H1 (cell line): ENCODE results near the gene GDPD1. TPM values are rescaled to one million over a fixed set of nuclear protein-coding genes. Genes with fewer than 3 reads are reported as not detected.

Experiments
- CTCF ChIA-PET: fragments of 300-600 bp; sonication (Branson Sonifier 250); formaldehyde crosslinking; loops from one replicate; lab custom pipeline; 2021; ENCODE audit not compliant: partially characterized antibody; lab: Charles Lee
- POLR2A ChIA-PET: fragments of 300-600 bp; sonication (Branson Sonifier 250); formaldehyde crosslinking; loops from one replicate; lab custom pipeline; 2021; ENCODE audit warnings: inconsistent platforms; ENCODE audit not compliant: partially characterized antibody; lab: Charles Lee
- DNase-seq, 2 experiments: peaks; one replicate each; pipeline versions ENCODE4 v3.0.0 to v3.0.0-alpha.2; 2010 to 2022; ENCODE audit warnings: low spot score in 2 of 2, low read depth in 1 of 2, mixed read lengths in 1 of 2
- FAIRE-seq: peaks from 2 replicates; lab custom pipeline; 2011; peaks lifted over from hg19 to GRCh38; lab: Jason Lieb, UNC
- H2AFZ ChIP-seq: 2 replicates; pipeline ENCODE4 v1.8.1; 2012; ENCODE audit warnings: low read length, inconsistent platforms
- H2AK5ac ChIP-seq: 2 replicates; pipeline ENCODE4 v1.6.1; 2013; ENCODE audit warnings: low read depth, low read length
- H2BK120ac ChIP-seq: replicated peaks from 2 replicates; pipeline ENCODE3; 2013; ENCODE audit warnings: low read depth, low read length, inconsistent platforms
- H2BK12ac ChIP-seq: 2 replicates; pipeline ENCODE4 v1.6.1; 2013; ENCODE audit warnings: low read depth, low read length
- H2BK15ac ChIP-seq: 2 replicates; pipeline ENCODE4 v1.6.1; 2013; ENCODE audit warnings: low read length
- H2BK20ac ChIP-seq: 2 replicates; pipeline ENCODE4 v1.6.1; 2013; ENCODE audit warnings: low read length
- H2BK5ac ChIP-seq: 2 replicates; pipeline ENCODE4 v1.6.1; 2013; ENCODE audit warnings: low read depth, low read length
- H3K14ac ChIP-seq: 2 replicates; pipeline ENCODE4 v1.6.1; 2013; ENCODE audit warnings: inconsistent platforms; ENCODE audit not compliant: insufficient read length
- H3K18ac ChIP-seq: 2 replicates; pipeline ENCODE4 v1.6.1; 2013; ENCODE audit warnings: low read length; ENCODE audit errors: extremely low read depth
- H3K23ac ChIP-seq: 2 replicates; pipeline ENCODE4 v1.6.1; 2013; ENCODE audit warnings: inconsistent platforms; ENCODE audit not compliant: insufficient read length
- H3K23me2 ChIP-seq: 2 replicates; pipeline ENCODE4 v1.6.1; 2013; ENCODE audit warnings: low read depth, low read length
- H3K27ac ChIP-seq: 2 replicates; pipeline ENCODE4 v1.6.1; 2011; ENCODE audit warnings: low read depth, low read length, inconsistent platforms
- H3K27me3 ChIP-seq, 4 experiments: replicated peaks in 1 of 4; 1 replicate in 1 of 4; 2 replicates in 3 of 4; pipeline versions ENCODE4 v1.6.1 to v1.8.1; 2011 to 2013; ENCODE audit warnings: low read length in 3 of 4, mild to moderate bottlenecking in 3 of 4, inconsistent platforms in 2 of 4, mixed read lengths in 2 of 4, moderate library complexity in 1 of 4; ENCODE audit not compliant: control insufficient read depth in 3 of 4, insufficient read depth in 3 of 4; ENCODE audit errors: extremely low read depth in 1 of 4
- H3K36me3 ChIP-seq, 4 experiments: 2 replicates each; pipeline versions ENCODE4 v1.6.1 to v1.8.1; 2011 to 2013; ENCODE audit warnings: mild to moderate bottlenecking in 4 of 4, low read length in 3 of 4, moderate library complexity in 2 of 4, control low read depth in 1 of 4, inconsistent platforms in 1 of 4; ENCODE audit not compliant: insufficient read depth in 4 of 4, control insufficient read depth in 2 of 4
- H3K4ac ChIP-seq: replicated peaks from 2 replicates; pipeline ENCODE3; 2013; ENCODE audit warnings: low read length, low read depth, mixed read lengths, inconsistent platforms; ENCODE audit not compliant: insufficient read length
- H3K4me1 ChIP-seq, 4 experiments: replicated peaks in 1 of 4; 1 replicate in 1 of 4; 2 replicates in 3 of 4; pipeline versions ENCODE4 v1.6.1 to v1.8.1; 2011 to 2013; ENCODE audit warnings: low read length in 3 of 4, inconsistent platforms in 2 of 4, mixed read lengths in 1 of 4; ENCODE audit not compliant: insufficient read depth in 4 of 4, control insufficient read depth in 3 of 4
- H3K4me2 ChIP-seq, 2 experiments: 2 replicates each; pipeline versions ENCODE4 v1.6.1 to v1.8.1; 2011 to 2013; ENCODE audit warnings: low read depth in 2 of 2, low read length in 2 of 2, control low read depth in 1 of 2, inconsistent platforms in 1 of 2, mild to moderate bottlenecking in 1 of 2; ENCODE audit not compliant: insufficient read depth in 1 of 2
- H3K4me3 ChIP-seq, 4 experiments: fragments of 200-600, 300-600 bp in 1 of 4; sonication (generic), shearing (Covaris generic), sonication (Bioruptor Twin) in 1 of 4; 2 replicates each; pipeline versions ENCODE4 v1.5.1 to v1.8.1; 2011 to 2016; ENCODE audit warnings: low read length in 4 of 4, low read depth in 3 of 4, control low read depth in 2 of 4, inconsistent platforms in 2 of 4, mild to moderate bottlenecking in 2 of 4, mixed read lengths in 1 of 4, moderate library complexity in 1 of 4; ENCODE audit not compliant: insufficient read depth in 2 of 4; ENCODE audit errors: extremely low read depth in 1 of 4
- H3K56ac ChIP-seq: replicated peaks from 2 replicates; pipeline ENCODE3; 2013; ENCODE audit warnings: low read depth, mild to moderate bottlenecking, mixed read lengths, low read length, inconsistent platforms; ENCODE audit not compliant: insufficient read length
- H3K79me1 ChIP-seq: 2 replicates; pipeline ENCODE4 v1.6.1; 2013; ENCODE audit warnings: low read depth, low read length, control low read depth
- H3K79me2 ChIP-seq, 2 experiments: 2 replicates each; pipeline versions ENCODE4 v1.6.1 to v1.8.1; 2012 to 2013; ENCODE audit warnings: low read length in 2 of 2, mild to moderate bottlenecking in 2 of 2, inconsistent platforms in 1 of 2; ENCODE audit not compliant: insufficient read depth in 2 of 2, control insufficient read depth in 1 of 2
- H3K9ac ChIP-seq, 4 experiments: replicated peaks in 1 of 4; 1 replicate in 1 of 4; 2 replicates in 3 of 4; pipeline versions ENCODE4 v1.6.1 to v1.8.1; 2011 to 2013; ENCODE audit warnings: low read depth in 3 of 4, low read length in 3 of 4, control low read depth in 2 of 4, mild to moderate bottlenecking in 2 of 4, moderate library complexity in 2 of 4, inconsistent platforms in 1 of 4; ENCODE audit errors: extremely low read depth in 1 of 4
- H3K9me3 ChIP-seq, 2 experiments: 2 replicates each; pipeline versions ENCODE4 v1.6.1 to v1.8.1; 2012 to 2013; ENCODE audit warnings: mild to moderate bottlenecking in 2 of 2, moderate library complexity in 2 of 2, control low read depth in 1 of 2, inconsistent platforms in 1 of 2, low read depth in 1 of 2, low read length in 1 of 2, mixed read lengths in 1 of 2; ENCODE audit not compliant: insufficient read depth in 2 of 2
- H4K20me1 ChIP-seq, 2 experiments: replicated peaks in 1 of 2; 2 replicates each; pipeline versions ENCODE3 to v1.8.1; 2011 to 2013; ENCODE audit warnings: inconsistent platforms in 2 of 2, low read length in 2 of 2, mild to moderate bottlenecking in 1 of 2; ENCODE audit not compliant: insufficient read depth in 2 of 2, control insufficient read depth in 1 of 2
- H4K5ac ChIP-seq: 2 replicates; pipeline ENCODE4 v1.6.1; 2013; ENCODE audit warnings: low read length, low read depth, mixed read lengths, inconsistent platforms; ENCODE audit not compliant: insufficient read length
- H4K8ac ChIP-seq: 2 replicates; pipeline ENCODE4 v1.8.0; 2013; ENCODE audit warnings: mild to moderate bottlenecking, moderate library complexity, low read length, inconsistent platforms; ENCODE audit not compliant: insufficient read depth; ENCODE audit errors: extremely low read depth
- H4K91ac ChIP-seq: replicated peaks from 2 replicates; pipeline ENCODE3; 2013; ENCODE audit warnings: low read length, mixed read lengths, inconsistent platforms; ENCODE audit not compliant: insufficient read length
- BRCA1 ChIP-seq: IDR thresholded peaks from 2 replicates; pipeline ENCODE4 v1.6.1; 2012; ENCODE audit warnings: low read depth, low read length, improper control_type of control experiment
- CBX5 ChIP-seq: fragments of 300-800, 300-1000 bp; sonication (generic); IDR thresholded peaks from 2 replicates; pipeline ENCODE4 v1.7.1; 2016; ENCODE audit warnings: antibody characterized with exemption, low read length, low read depth
- CHD2 ChIP-seq: IDR thresholded peaks from 2 replicates; pipeline ENCODE4 v1.6.1; 2012; ENCODE audit warnings: low read length, improper control_type of control experiment
- GABPA ChIP-seq: IDR thresholded peaks from 2 replicates; pipeline ENCODE4 v1.6.1; 2011; ENCODE audit warnings: mild to moderate bottlenecking, low read length, moderate library complexity, borderline replicate concordance; ENCODE audit not compliant: insufficient read depth
- KDM5A ChIP-seq: fragments of 200-600 bp; IDR thresholded peaks from 2 replicates; pipeline ENCODE4 v1.7.1; 2012; ENCODE audit warnings: mild to moderate bottlenecking, low read length, inconsistent platforms, mixed read lengths
- MAFK ChIP-seq: IDR thresholded peaks from 2 replicates; pipeline ENCODE4 v1.6.1; 2012; ENCODE audit warnings: low read depth, mild to moderate bottlenecking, improper control_type of control experiment, low read length
- POLR2A ChIP-seq, 2 experiments: IDR thresholded peaks; 1 replicate in 1 of 2; 2 replicates in 1 of 2; pipeline ENCODE4 v1.6.1; 2011; ENCODE audit warnings: low read depth in 2 of 2, low read length in 2 of 2, mild to moderate bottlenecking in 2 of 2; ENCODE audit errors: control extremely low read depth in 1 of 2
- POLR2AphosphoS5 ChIP-seq: IDR thresholded peaks from 2 replicates; pipeline ENCODE4 v1.6.1; 2011; ENCODE audit warnings: low read depth, low read length
- POU5F1 ChIP-seq: IDR thresholded peaks from 2 replicates; pipeline ENCODE4 v1.6.1; 2011; ENCODE audit warnings: low read depth, mild to moderate bottlenecking, low read length, moderate library complexity
- RFX5 ChIP-seq: IDR thresholded peaks from 2 replicates; pipeline ENCODE4 v1.6.1; 2011; ENCODE audit warnings: low read depth, low read length, improper control_type of control experiment, borderline replicate concordance
- SP4 ChIP-seq: IDR thresholded peaks from 2 replicates; pipeline ENCODE4 v1.6.1; 2012; ENCODE audit warnings: low read length, inconsistent platforms
- SRF ChIP-seq: IDR thresholded peaks from 2 replicates; pipeline ENCODE4 v1.6.1; 2011; ENCODE audit warnings: mild to moderate bottlenecking, low read depth, low read length, moderate library complexity
- TAF7 ChIP-seq: optimal IDR thresholded peaks from 2 replicates; pipeline ENCODE3; 2011; ENCODE audit warnings: low read depth, mild to moderate bottlenecking, inconsistent platforms, low read length, moderate library complexity, borderline replicate concordance
- TBP ChIP-seq: IDR thresholded peaks from 2 replicates; pipeline ENCODE4 v1.6.1; 2011; ENCODE audit warnings: low read depth, low read length, improper control_type of control experiment
- TEAD4 ChIP-seq: IDR thresholded peaks from 2 replicates; pipeline ENCODE4 v1.6.1; 2012; ENCODE audit warnings: low read depth, low read length, inconsistent platforms, mixed read lengths
- WGBS, 2 experiments: shearing (Covaris generic) in 1 of 2; methylation state at CpG; one replicate each; pipeline versions ENCODE4 v1.1.6 to v1.1.7; 2013 to 2015; ENCODE audit warnings: low lambda C conversion rate in 2 of 2, mixed read lengths in 2 of 2, inconsistent platforms in 1 of 2, low coverage in 1 of 2, missing lambda C conversion rate in 1 of 2; ENCODE audit not compliant: insufficient replicate concordance in 2 of 2, insufficient coverage in 1 of 2, insufficient read length in 1 of 2; ENCODE audit errors: extremely low coverage in 1 of 2, missing lambda C conversion rate in 1 of 2; 5-methylcytosine and 5-hydroxymethylcytosine counted together
- polyA plus RNA-seq, 7 experiments: library from polyadenylated mRNA; depleted of rRNA in 3 of 7; stranded (reverse) in 5 of 7; unstranded in 2 of 7; fragments of >200 nt in 5 of 7; fragments of 200-250 nt in 2 of 7; gene quantifications; 1 replicate in 5 of 7; 2 replicates in 1 of 7; 4 replicates in 1 of 7; pipeline versions ENCODE4 v1.2.1 to v1.2.3, GENCODE V29; 2011 to 2013; ENCODE audit warnings: missing spikeins in 2 of 7, mixed read lengths in 2 of 7
- total RNA-seq: library from RNA; stranded (reverse); fragmentation: NEBNext Ultra II Directional; extraction: Animal tissue kit (Norgen Biotek cat#: 25700); gene quantifications from 2 replicates; pipeline ENCODE4 v1.2.1, GENCODE V29; 2021

GDPD1 gene
- total and polyA plus RNA-seq, 2 of the 8 experiments (the other 6 are each of a cell fraction or from before 2014, with no cell fraction given) = 3.2 to 7.7 TPM

GRCh38 chr17:59266745-59267144 is 46.4 kb downstream of the GDPD1 start:
- Histone ChIP-seq H3K23me2 (no peaks in the 10 kb centered on the region), H2BK120ac (no peak overlapping the region), H3K79me2 (no peaks in the 10 kb centered on the region), H4K8ac (no peak overlapping the region), H2AK5ac (no peak overlapping the region), H3K14ac (no peak overlapping the region), H2BK20ac (no peak overlapping the region), H3K9me3 (no peaks in the 10 kb centered on the region), H3K4ac (no peak overlapping the region), H4K20me1 (no peaks in the 10 kb centered on the region), H3K79me1 (no peaks in the 10 kb centered on the region), H3K4me3 (no peak overlapping the region), H3K4me1 (no peaks in the 10 kb centered on the region), H4K91ac (no peak overlapping the region), H4K5ac (no peak overlapping the region), H3K23ac (no peak overlapping the region), H3K27ac (no peak overlapping the region), H2BK15ac (no peak overlapping the region), H3K9ac (no peak overlapping the region), H2BK12ac (no peak overlapping the region), H3K27me3 (no peaks in the 10 kb centered on the region), H2AFZ (no peak overlapping the region), H3K18ac (no peak overlapping the region), H3K4me2 (no peak overlapping the region), H2BK5ac (no peak overlapping the region), H3K36me3 (no peaks in the 10 kb centered on the region; a peak in 2 of 8 replicates), H3K56ac (no peak overlapping the region)
- DNase-seq = no peak
- 88% methylated on average over 4 of the region's 4 CpGs; no CpG with 5 or more reads in 1 of the 2 experiments for WGBS, 2 experiments
- FAIRE-seq = no peak
- CTCF ChIA-PET = no interaction called here
- POLR2A ChIA-PET = interaction anchor here (0.7 kb wide), 1 partner anchor 865 kb away, joined by 4 read pairs; no protein-coding TSS in a partner anchor
- TF ChIP-seq POU5F1 (no peak), CHD2 (no peak), SRF (no peak), KDM5A (no peak), TBP (no peak), TEAD4 (no peak), CBX5 (no peak), GABPA (no peak), POLR2AphosphoS5 (no peak), POLR2A (IDR thresholded peaks at IDR 0.05; ENCODE audit: control extremely low read depth in 1 of 2, low read depth in 2 of 2, low read length in 2 of 2) (no peak), SP4 (no peak), RFX5 (no peak), BRCA1 (no peak), TAF7 (no peak), MAFK (no peak)
